Measurements from ENCODE around the gene SCN1B. TPM values are rescaled to one million over a fixed set of nuclear protein-coding genes. Genes with fewer than 3 reads are reported as not detected.

Gene SCN1B
- total and polyA plus RNA-seq, 2 of the 13 experiments (the other 11 are each of a cell fraction or from before 2014, with no cell fraction given), result 2.7 to 20.1 TPM

GRCh38 chr19:35038623-35039512, 8.6 kb downstream of the SCN1B start:
- in situ Hi-C loops (cut with HindIII; ENCODE audit: extremely low pct_ligation_motif_present, low pct_unique_long_range_greater_than_20kb), result no loop called here
- DNase-seq (ENCODE audit: low spot score) (no peak), FAIRE-seq (no peak), ATAC-seq (no peak)
- Histone ChIP-seq H3K79me2 (ENCODE audit: insufficient read depth, low read length) (peaks cover 22% of the 10 kb centered on the region), H3K4me2 (ENCODE audit: low read depth, low read length) (no peak overlapping the region; the same call in 1 of the 2 replicates), H3K36me3 (replicated peaks in 1 of 2; ENCODE audit: control insufficient read depth in 1 of 2, insufficient read depth in 2 of 2, low read length in 2 of 2) (peaks cover 0 to 7% of the 10 kb centered on the region in 2 experiments; a peak in 2 of 5 replicates), H3K27me3 (ENCODE audit: control insufficient read depth in 1 of 2, insufficient read depth in 2 of 2, low read length in 2 of 2) (no peaks in the 10 kb centered on the region), H4K20me1 (ENCODE audit: insufficient read depth, low read length) (peaks cover 14% of the 10 kb centered on the region), H3K9ac (ENCODE audit: insufficient read depth, low read depth, low read length) (0 out of 2 replicates have a peak overlapping the region, but pooled peaks have one; percentile 8), H3K27ac (ENCODE audit: extremely low read length, insufficient read depth, low read length) (peak overlapping the region; percentile 99), H2AFZ (ENCODE audit: low read length) (no peak overlapping the region), H3K9me3 (ENCODE audit: low read length) (no peaks in the 10 kb centered on the region), H3K4me3 (replicated peaks in 1 of 3; ENCODE audit: insufficient read depth in 1 of 3, low read depth in 2 of 3, low read length in 3 of 3) (no peak overlapping the region), H3K4me1 (ENCODE audit: insufficient read depth, low read length) (peaks cover 44% of the 10 kb centered on the region)
- BruUV-seq (replicated peaks), result no TSS peak
- WGBS (ENCODE audit: low lambda C conversion rate), result 86% methylated on average over 15 of the region's 17 CpGs
- intact Hi-C loops (cut with micrococcal nuclease; ENCODE audit: unreplicated experiment), result no loop called here
- POLR2A ChIA-PET, result interaction anchor here (0.7 to 1.5 kb wide), 2 partner anchors 13 to 33 kb away, joined by 3 to 4 read pairs; no protein-coding TSS in a partner anchor
- CTCF ChIA-PET (ENCODE audit: low intra/inter-chr PET ratio, low total read pairs), result no interaction called here
- TF ChIP-seq PHF21A (CRISPR knock-in tag; IDR thresholded peaks at IDR 0.05), result no peak
- no peak for TF ChIP-seq ZNF296 (CRISPR knock-in tag; conservative IDR thresholded peaks at IDR 0.05)
- TF ChIP-seq CEBPG (CRISPR knock-in tag; IDR thresholded peaks at IDR 0.05), result peak; percentile 58; the same call in 1 of the 2 replicates
- 0 out of 2 replicates have a peak, but pooled peaks have one; percentile 51 for TF ChIP-seq TFAP4 (IDR thresholded peaks at IDR 0.05; ENCODE audit: borderline replicate concordance, low read depth)
- TF ChIP-seq ARNTL (CRISPR knock-in tag; IDR thresholded peaks at IDR 0.05), result no peak
- TF ChIP-seq CEBPB (IDR thresholded peaks at IDR 0.05; ENCODE audit: borderline replicate concordance, low read depth, low read length), result peak; percentile 51; the same call in 1 of the 2 replicates
- TF ChIP-seq FOXC1 (CRISPR knock-in tag; IDR thresholded peaks at IDR 0.05; ENCODE audit: borderline replicate concordance), result no peak
- TF ChIP-seq HNF4A (CRISPR knock-in tag; IDR thresholded peaks at IDR 0.05), result 0 out of 2 replicates have a peak, but pooled peaks have one; percentile 21
- 0 out of 2 replicates have a peak, but pooled peaks have one; percentile 6 for TF ChIP-seq SPEN (CRISPR knock-in tag; IDR thresholded peaks at IDR 0.05; ENCODE audit: low read depth)
- peak; percentile 1; the same call in 1 of the 2 replicates for TF ChIP-seq SAP130 (CRISPR knock-in tag; IDR thresholded peaks at IDR 0.05; ENCODE audit: low read depth)
- TF ChIP-seq ZFX (CRISPR knock-in tag; IDR thresholded peaks at IDR 0.05; ENCODE audit: low read depth), result peak; percentile 26; the same call in 1 of the 2 replicates
- TF ChIP-seq TARDBP (CRISPR knock-in tag; IDR thresholded peaks at IDR 0.05), result 0 out of 2 replicates have a peak, but pooled peaks have one; percentile 28
- TF ChIP-seq RBM39 (IDR thresholded peaks at IDR 0.05; ENCODE audit: low read depth, low read length, poor library complexity, severe bottlenecking), result no peak
- no peak for TF ChIP-seq ZNF713 (CRISPR knock-in tag; IDR thresholded peaks at IDR 0.05)
- peak; percentile 38; the same call in 1 of the 2 replicates for TF ChIP-seq KDM1A (CRISPR knock-in tag; IDR thresholded peaks at IDR 0.05)
- TF ChIP-seq HDAC1 (CRISPR knock-in tag; IDR thresholded peaks at IDR 0.05), result 0 out of 2 replicates have a peak, but pooled peaks have one; percentile 29
- peak; percentile 94 for TF ChIP-seq ZNF263 (CRISPR knock-in tag; IDR thresholded peaks at IDR 0.05)
- TF ChIP-seq ZNF292 (CRISPR knock-in tag; IDR thresholded peaks at IDR 0.05; ENCODE audit: borderline replicate concordance, low read depth), result 0 out of 2 replicates have a peak, but pooled peaks have one; percentile 12
- TF ChIP-seq ZUFSP (CRISPR knock-in tag; IDR thresholded peaks at IDR 0.05; ENCODE audit: borderline replicate concordance), result no peak
- peak; percentile 83 for TF ChIP-seq ZBTB33 (CRISPR knock-in tag; IDR thresholded peaks at IDR 0.05)
